Activated naive CD4-positive, alpha-beta T cell treated with anti-CD3 and anti-CD28 coated beads, Interleukin-2, amount 50 U/mL, for 16 hours (primary cell): ENCODE measurements around the gene ASMTL.
"Not testable (repeated sequence)": the region's sequence is repeated elsewhere in the genome, so short reads cannot be mapped to it uniquely, and the experiment has no call there.

Experiments used
- DNase-seq: peaks from one replicate; pipeline ENCODE4 v3.0.0-alpha.2; 2020

Gene ASMTL, protein sequence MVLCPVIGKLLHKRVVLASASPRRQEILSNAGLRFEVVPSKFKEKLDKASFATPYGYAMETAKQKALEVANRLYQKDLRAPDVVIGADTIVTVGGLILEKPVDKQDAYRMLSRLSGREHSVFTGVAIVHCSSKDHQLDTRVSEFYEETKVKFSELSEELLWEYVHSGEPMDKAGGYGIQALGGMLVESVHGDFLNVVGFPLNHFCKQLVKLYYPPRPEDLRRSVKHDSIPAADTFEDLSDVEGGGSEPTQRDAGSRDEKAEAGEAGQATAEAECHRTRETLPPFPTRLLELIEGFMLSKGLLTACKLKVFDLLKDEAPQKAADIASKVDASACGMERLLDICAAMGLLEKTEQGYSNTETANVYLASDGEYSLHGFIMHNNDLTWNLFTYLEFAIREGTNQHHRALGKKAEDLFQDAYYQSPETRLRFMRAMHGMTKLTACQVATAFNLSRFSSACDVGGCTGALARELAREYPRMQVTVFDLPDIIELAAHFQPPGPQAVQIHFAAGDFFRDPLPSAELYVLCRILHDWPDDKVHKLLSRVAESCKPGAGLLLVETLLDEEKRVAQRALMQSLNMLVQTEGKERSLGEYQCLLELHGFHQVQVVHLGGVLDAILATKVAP

DNA sequence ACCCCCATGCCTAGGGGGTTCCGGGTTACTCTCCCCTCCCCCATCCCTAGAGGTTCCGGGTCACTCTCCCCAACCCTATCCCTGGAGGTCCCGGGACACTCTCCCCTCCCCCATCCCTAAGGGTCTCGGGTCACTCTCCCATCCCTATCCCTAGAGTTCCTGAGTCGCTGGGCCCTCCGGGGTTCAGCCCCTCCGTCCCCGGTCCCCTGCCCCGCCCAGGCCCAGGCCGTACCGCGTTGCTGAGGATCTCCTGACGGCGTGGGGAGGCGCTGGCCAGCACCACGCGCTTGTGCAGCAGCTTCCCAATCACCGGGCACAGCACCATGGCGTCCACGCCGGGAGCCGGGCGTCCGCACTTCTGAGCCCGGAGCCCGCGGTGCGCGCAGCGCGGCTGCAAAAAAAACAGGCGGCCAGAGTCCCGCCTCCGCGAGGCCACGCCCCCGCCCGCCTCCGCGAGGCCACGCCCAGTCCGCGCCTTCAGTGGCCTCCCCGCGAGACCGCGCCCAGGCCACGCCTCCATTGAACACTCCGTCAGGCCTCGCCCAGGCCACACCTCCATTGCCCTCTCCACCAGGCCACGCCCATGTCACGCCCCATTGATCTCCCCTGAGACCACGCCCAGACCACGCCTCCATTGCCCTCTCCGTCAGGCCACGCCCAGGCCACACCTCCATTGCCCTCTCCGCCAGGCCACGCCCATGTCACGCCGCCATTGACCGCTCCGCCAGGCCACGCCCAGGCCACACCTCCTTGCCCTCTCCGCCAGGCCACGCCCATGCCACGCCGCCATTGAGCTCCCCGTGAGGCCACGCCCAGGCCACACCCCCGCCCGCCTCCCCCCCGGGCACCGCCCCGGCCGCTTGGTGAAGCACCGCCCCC lies at the start of gene ASMTL:
ASMTL (minus strand) TSS at position 394 of the 879 bp plus-strand sequence; CDS start at position 325, 69 bp downstream.
- DNase-seq = peak; percentile 100

DNA sequence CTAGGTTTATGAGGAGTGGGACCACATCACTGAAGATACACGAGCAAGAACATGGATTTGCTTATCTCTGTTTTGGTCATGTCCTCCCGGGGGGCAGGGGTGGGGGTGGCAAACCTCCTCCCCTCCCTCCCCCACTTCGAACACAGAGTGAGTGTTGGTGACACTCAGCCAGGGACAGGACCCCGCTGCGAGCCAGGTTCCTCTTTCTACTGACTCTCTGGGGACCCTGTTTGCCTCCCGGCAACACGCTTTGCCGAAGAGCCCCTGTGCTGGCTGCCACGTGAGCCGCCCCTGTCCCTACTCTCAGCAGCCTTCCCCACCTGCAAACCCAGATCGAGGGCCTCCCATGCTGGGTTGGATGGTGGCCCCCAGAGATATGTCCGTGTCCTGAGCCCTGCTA lies 49.5 kb upstream of the ASMTL start:
- no peak for DNase-seq

DNA sequence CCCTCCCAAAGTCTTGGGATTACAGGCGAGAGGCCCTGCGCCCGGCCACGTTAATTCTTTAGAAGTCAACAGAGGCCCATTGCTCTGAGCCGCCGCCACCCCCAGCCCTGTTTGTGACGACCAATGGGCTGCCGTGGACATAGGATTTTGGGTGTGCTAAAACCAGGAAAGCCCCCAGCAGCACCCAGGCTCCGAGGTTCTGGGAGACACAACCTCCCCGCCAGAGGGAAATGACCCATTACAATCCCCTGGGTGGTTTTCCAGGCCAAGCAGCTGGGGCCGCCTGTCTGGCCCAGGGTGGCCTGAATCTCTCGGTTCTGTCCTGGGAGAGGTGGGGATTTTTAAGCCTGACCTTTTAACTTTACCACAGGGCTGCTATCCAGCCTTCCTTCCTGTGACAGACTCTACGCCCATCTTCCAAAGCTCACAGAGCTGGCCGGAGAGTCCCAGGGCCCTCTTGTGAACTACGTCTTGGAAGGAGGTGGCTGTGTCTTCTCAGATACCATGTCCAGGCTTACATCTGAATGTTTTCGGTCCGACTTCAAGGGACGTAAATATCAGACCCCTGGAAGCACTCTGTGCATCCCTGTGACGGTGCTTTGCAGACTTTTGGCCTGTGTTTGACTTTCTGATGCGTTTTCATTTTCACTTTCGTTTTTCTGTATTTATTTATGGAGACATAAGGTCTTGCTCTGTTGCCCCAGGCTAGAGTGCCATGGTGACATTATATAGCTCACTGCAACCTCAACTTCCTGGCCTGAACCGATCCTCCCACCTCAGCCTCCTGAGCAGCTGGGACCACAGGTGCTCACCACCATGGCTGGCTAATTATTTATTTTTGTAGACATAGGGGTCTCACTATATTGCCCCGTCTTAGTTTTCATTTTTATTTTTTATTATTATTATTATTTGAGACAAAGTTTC lies 48.3 kb upstream of the ASMTL start:
- DNase-seq = no peak

DNA sequence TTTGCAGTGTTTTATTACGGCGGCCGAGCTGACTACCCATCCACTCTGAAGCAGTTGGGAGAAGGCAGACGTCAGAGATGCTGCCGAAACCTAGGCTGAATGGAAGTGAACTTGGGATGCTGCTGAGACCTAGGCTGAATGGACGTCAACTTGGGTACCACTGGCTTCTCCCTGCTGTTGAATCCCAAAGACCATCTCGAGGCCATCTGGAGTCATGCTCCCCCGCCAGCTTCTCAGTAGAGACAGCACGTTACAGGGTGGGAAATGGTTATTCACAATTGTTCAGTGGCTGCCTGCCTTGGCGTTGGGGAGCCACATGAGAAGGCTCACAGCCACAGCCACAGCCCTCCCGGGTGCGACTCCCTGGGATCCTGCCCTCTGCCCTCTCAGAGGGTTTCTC lies 43.4 kb upstream of the ASMTL start:
- DNase-seq = no peak

DNA sequence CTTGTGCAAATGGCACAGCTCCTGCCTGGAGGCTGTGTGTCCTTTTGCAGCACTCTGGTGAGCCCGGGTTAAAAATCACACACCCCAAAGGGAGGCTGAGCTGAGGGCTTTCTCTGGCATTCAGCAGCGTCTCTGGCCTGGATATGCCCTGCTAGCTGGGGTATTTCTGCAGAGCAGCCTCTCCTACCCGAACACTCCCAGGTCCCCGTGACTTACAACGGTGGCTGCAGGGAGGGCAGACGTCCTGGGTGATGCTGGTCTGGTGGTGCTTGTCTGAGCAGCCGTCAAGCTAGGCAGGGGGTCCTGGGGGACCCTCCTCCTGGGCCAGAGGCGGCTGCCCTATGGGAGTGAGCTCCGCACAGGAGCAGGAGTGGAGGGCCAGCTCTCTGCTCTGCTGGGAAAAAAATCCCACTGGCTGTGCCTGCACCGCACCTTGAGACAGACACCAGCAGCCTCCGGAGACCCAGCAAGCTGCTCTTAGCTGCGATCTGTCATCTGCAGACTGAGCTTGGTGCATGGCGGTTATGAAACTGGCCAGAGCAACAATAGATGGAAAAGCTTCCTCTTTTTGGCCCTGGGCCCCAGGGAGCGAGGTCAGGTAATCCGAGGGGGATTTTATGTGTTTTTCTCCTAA lies 41.3 kb upstream of the ASMTL start:
- DNase-seq = no peak

DNA sequence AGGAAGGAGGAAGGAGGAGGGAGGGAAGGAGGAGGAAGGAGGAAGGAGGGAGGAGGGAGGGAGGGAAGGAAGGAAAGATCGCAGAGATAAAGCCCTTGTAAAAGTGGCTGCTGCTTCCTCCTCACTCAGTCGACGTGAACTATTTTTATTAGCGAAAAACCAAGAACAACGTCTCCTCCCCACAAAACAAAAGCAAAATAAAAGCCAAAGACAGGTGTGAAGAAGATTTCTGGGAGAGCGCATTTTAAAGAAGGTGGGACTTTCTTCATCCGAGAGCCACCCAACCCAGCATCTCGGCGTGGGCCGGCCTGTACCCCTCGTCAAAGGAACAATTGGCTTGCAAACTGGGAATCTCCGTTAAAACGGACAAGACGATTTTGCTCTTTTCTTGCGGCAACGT lies 40.7 kb upstream of the ASMTL start:
- no peak for DNase-seq

DNA sequence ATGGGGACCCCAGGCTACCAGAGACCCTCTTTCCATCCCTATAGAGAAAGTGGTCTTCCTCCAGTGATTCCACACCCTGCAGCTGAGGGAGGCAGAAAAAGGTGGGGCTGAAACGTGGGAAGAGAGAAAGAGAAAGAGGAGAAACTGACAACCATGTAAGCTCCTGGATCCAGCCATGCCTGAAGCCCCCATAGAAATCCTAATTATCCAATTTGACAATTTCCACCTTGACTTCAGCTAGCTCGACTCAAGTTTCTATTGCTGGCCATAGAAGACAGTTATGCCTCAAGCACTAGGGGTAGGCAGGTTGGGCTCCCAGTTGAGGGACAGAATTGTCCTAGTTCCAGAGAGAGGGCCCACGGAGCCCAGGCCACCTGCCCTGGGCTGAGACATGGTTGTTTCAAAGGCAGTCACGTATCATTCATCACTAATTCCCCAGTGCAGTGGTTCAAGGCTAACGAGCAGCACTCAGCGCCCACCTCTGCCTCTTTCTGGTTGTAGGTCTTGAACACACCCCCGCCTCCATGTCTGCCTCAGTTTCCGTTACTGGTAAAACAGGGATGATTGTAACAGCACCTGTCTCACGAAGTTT lies 39.8 kb upstream of the ASMTL start:
- no peak for DNase-seq

DNA sequence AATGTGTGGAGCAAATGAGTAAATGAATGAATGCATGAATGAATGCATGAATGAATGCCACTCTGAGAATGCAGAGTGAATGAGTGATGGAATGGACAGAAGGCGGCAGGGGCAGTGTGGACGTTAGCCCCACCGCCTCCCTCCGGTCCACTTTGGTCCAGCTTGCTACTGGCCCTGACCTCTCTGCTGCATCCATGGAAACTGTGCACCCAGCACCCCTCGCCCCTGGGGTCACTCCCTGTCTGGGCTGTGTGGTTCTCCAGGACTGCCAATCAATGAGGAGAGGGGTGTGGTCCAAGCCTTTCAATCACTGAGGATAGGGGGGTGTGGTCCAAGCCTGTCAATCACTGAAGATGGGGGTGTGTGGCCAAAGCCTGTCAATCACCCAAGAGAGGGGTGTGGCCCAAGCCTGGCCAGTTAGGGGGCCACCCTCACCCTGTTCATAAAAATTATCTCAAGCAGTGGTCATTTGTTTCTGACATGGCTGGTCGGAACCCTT lies 39.2 kb upstream of the ASMTL start:
- DNase-seq = peak; percentile 58

DNA sequence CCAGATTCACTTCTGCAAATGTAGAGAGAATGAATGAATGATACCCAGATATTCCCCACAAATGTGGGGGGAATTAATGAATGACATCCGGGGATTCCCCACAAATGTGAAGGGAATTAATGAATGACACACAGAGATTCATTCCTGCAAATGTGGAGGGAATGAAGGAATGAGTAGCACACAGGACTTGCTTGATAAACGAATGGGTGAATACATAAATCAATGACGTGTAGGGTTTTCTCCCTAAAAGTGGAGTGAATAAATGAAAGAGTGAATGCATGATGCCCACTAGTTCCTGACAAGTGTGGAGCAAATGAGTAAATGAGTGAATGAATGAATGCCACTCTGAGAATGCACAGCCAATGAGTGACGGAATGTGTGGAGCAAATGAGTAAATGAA lies 38.5 kb upstream of the ASMTL start:
- not testable (repeated sequence) for DNase-seq

DNA sequence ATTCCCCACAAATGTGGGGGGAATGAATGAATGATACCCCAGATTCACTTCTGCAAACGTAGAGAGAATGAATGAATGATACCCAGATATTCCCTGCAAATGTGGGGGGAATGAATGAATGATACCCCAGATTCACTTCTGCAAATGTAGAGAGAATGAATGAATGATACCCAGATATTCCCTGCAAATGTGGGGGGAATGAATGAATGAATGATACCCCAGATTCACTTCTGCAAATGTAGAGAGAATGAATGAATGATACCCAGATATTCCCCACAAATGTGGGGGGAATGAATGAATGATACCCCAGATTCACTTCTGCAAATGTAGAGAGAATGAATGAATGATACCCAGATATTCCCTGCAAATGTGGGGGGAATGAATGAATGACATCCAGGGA lies 38.0 kb upstream of the ASMTL start:
- DNase-seq = not testable (repeated sequence)

DNA sequence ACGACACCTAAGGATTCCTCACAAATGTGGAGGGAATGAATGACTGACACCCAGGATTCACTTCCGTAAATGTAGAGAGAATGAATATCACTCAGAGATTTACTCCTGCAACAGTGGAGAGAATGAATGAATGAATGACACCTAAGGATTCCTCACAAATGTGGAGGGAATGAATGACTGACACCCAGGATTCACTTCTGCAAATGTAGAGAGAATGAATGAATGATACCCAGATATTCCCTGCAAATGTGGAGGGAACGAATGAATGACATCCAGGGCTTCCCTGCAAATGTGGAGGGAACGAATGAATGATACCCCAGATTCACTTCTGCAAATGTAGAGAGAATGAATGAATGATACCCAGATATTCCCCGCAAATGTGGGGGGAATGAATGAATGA lies 36.6 kb upstream of the ASMTL start:
- DNase-seq = not testable (repeated sequence)

DNA sequence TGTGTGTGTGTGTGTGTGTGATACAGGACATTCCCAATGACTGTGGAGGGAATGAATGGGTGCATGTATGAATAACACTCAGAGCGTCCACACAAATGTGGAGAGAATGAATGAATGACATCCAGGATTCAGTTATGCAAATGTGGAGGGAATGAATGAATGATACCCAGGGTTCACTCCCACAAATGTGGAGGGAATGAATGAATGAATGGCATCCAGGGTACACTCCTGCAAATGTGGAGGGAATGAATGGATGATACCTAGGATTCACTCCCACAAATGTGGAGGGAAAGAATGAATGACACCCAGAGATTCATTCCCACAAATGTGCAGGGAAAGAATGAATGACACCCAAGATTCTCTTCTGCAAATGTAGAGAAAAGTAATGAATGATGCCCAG lies 36.0 kb upstream of the ASMTL start:
- DNase-seq = no peak

DNA sequence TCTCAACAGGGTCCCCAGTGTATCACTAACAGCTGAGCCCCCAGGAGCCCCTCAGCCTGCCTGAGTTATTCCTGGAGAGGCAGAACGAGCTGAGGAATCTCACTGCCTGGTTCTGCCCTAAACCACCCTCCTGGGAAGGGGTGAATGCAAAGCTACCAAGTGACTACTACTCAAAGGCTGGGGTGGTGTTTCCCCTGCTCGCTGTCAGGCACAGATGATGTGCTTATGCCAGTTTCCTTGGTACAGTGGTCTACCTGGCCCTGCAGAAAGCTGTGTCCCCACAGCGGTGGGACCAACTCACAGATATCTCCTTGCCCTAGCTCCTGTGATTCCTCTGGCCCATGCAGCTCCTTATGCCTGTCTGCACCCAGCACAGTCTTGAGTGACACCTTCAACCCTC lies 35.4 kb upstream of the ASMTL start:
- no peak for DNase-seq

DNA sequence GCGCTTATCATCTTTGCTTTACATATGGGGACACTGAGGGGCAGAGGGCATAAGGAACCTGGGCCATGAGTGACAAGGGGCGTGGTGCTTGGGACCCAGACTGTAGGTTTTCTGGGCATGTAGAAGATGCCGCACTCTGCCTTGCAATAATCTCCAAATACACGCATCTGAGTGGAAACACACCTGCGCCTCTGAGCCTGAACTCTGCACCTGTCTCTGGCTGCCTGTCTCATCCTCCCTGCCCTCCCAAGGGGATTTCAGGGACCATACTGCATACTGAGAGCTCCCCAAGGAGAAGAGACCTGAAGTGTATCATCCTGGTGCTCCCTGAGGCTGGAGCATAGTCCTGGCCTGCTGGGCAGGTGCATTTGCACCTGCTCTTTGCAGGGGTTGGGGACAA lies 34.7 kb upstream of the ASMTL start:
- no peak for DNase-seq

DNA sequence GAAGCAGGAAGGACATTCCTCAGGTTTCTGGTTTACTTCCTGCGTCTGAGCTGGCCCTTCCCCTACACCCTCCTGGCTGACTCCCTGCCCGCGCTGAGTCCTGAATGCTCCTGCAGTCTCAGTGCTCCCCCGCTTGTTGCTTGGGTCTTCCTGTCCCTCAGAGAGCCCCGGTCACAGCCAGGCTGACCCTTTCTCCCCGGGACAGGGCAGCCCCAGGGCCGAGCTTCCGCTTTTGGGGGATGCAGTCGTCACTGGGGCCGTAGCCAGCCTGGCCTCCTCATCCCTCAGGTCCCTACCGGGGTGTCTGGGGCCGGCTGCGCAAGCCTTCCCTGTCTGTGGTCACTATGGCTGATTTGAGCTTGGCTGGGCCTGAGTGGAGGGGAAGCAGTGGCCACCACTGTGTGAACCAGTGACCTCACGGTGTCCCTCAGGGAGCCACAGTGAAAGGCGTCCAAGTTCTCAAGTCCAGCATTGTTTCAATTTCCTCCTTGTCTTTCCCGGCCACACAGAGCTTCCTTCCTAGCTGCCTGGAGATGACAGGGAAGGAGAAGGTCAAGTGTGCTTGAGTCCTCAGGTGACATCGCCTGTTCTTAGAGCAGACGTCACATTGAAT lies 34.1 kb upstream of the ASMTL start:
- DNase-seq = no peak

DNA sequence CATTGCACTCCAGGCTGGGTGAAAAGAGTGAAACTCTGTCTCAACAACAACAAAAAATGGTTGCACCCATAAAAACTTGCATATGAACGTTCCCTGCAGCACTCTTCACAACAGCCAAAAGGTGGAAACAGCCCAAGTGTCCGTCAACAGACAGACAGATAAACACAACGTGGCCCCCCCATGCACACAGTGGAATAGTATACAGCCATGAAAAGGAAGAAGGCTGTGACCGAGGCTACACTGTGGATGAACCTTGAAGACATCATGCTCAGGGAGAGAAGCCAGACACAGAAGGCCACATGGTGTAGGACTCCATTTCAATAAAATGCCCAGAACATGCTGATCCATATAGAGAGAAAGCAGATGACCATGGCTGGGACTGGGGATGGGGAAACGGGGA lies 33.5 kb upstream of the ASMTL start:
- no peak for DNase-seq

DNA sequence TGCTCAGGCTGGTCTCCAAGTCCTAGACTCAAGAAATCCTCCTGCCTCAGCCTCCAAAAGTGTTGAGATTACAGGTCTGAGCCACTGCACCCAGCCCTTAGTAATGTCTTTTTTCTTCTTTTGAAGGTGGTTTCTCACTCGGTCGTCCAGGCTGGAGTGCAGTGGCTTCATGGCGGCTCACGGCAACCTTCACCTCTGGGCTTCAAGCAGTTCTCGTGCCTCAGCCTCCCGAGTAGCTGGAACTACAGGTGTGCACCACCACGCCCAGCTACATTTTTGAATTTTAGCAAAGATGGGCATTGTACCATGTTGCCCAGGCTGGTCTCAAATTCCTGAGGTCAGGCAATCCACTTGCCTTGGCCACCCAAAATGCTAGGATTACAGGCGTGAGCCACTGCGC lies 32.3 kb upstream of the ASMTL start:
- no peak for DNase-seq

DNA sequence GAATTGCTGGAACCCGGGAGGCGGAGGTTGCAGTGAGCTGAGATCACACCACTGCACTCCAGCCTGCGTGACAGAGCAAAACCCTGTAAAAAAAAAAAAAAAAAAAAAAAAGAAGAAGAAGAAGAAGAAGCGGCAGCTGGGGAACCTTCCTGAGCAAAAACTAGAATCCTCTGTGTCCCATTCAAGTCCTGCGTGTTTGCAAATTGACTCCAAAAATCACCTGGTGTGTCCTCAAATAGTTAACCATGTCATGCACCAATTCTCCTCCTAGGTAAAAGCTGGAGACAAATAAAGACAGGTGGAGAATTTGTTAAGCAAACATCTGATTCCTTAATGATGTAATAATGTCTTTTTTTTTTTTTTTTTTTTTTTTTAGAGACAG lies 31.9 kb upstream of the ASMTL start:
- DNase-seq = no peak

DNA sequence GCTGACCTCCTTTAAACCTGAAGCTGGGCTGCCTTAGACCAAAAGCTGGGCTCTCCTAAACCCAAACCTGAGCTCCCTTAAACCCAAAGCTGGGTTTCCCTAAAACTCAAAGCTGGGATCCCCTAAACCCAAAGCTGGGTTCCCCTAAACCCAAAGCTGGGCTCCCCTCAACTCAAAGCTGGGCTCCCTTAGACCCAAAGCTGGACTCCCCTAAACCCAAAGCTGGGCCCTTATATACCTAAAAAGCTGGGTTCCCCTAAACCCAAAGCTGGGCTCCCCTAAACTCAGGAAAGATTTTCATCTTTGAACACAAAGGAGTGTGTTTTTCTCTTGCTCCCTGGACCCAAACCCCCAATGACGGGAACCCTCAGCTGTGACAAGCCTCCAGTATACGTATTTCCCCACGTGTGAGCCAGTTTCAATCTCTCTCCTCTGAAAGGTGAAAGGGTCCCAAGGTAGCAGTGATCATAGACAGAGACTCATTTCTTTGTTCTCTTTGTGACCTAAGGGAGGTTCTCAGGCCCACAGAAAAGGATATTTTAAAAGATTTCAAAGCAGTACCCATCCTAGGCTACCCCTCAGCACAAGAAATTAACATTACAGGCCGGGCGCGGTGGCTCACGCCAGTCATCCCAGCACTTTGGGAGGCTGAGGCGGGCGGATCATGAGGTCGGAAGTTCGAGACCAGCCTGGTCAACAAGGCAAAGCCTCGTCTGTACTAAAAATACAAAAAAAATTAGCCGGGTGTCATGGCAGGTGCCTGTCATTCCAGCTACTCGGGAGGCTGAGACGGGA lies 31.3 kb upstream of the ASMTL start:
- no peak for DNase-seq

DNA sequence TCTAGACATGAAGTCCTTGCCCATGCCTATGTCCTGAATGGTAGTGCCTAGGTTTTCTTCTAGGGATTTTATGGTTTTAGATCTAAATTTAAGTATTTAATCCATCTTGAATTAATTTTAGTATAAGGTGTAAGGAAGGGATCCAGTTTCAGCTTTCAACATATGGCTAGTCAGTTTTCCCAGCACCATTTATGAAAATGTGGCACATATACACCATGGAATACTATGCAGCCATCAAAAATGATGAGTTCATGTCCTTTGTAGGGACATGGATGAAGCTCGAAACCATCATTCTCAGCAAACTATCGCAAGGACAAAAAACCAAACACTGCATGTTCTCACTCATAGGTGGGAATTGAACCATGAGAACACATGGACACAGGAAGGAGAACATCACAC lies 29.8 kb upstream of the ASMTL start:
- not testable (repeated sequence) for DNase-seq
